Gastrocnemius medialis (tissue), 4 donors: ENCODE data around the gene SMYD3.

ENCODE experiments used
- CTCF ChIP-seq, 5 experiments: fragments of 450-650 bp in 3 of 5; fragments of 200-600 bp in 2 of 5; sonication (generic) in 2 of 5; IDR thresholded peaks in 4 of 5; conservative IDR thresholded peaks in 1 of 5; 1 replicate in 4 of 5; 2 replicates in 1 of 5; pipeline ENCODE4 v1.5.1; 2016 to 2019; ENCODE audit warnings: antibody characterized with exemption in 5 of 5, mild to moderate bottlenecking in 3 of 5, moderate library complexity in 3 of 5
- POLR2A ChIP-seq, 2 donors: fragments of 450-650 bp; IDR thresholded peaks; one replicate each; pipeline ENCODE4 v1.6.1; 2017; ENCODE audit warnings: antibody characterized with exemption in 2 of 2, mild to moderate bottlenecking in 2 of 2, moderate library complexity in 2 of 2

GRCh38 chr1:246113555-246114095 lies 393.5 kb downstream of the SMYD3 start:
- TF ChIP-seq POLR2A (IDR thresholded peaks at IDR 0.05) (no peak), CTCF (IDR thresholded peaks at IDR 0.05 in 4 of 5, conservative IDR thresholded peaks at IDR 0.05 in 1 of 5) (no peak)
